DOHH2 (cell line): ENCODE results near the gene ERGIC2.
"Not testable (repeated sequence)": the region's sequence is repeated elsewhere in the genome, so short reads cannot be mapped to it uniquely, and the experiment has no call there.

Experiments used
- EZH2phosphoT487 ChIP-seq: fragments of 200-600 bp; sonication (generic); IDR thresholded peaks from 2 replicates; pipeline ENCODE4 v1.6.1; 2017; ENCODE audit warnings: borderline replicate concordance, mild to moderate bottlenecking, antibody characterized with exemption, low read length, moderate library complexity, mixed read lengths
- TF ChIP-seq, protein P1 (sequence below): fragments of 200-600 bp; sonication (generic); IDR thresholded peaks from one replicate; pipeline ENCODE4 v1.5.1; 2014; ENCODE audit warnings: antibody characterized with exemption, mild to moderate bottlenecking, low read depth, low read length; ENCODE audit not compliant: poor library complexity, severe bottlenecking

DNA sequence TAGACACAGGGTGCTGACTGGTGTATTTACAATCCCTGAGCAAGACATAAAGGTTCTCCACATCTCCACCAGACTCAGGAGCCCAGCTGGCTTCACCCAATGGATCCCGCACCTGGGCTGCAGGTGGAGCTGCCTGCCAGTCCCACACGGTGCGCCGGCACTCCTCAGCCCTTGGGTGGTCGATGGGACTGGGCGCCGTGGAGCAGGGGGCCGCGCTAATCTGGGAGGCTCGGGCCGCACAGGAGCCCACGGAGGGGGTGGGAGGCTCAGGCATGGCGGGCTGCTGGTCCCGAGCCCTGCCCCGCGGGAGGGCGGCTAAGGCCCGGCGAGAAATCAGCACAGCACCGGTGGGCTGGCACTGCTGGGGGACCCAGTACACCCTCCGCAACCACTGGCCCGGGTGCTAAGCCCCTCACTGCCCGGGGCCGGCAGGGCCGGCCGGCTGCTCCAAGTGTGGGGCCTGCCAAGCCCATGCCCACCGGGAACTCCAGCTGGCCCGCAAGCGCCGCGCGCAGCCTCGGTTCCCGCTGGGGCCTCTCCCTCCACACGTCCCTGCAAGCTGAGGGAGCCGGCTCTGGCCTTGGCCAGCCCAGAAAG, 5.2 kb upstream of the ERGIC2 start:
- TF ChIP-seq, protein P1, sequence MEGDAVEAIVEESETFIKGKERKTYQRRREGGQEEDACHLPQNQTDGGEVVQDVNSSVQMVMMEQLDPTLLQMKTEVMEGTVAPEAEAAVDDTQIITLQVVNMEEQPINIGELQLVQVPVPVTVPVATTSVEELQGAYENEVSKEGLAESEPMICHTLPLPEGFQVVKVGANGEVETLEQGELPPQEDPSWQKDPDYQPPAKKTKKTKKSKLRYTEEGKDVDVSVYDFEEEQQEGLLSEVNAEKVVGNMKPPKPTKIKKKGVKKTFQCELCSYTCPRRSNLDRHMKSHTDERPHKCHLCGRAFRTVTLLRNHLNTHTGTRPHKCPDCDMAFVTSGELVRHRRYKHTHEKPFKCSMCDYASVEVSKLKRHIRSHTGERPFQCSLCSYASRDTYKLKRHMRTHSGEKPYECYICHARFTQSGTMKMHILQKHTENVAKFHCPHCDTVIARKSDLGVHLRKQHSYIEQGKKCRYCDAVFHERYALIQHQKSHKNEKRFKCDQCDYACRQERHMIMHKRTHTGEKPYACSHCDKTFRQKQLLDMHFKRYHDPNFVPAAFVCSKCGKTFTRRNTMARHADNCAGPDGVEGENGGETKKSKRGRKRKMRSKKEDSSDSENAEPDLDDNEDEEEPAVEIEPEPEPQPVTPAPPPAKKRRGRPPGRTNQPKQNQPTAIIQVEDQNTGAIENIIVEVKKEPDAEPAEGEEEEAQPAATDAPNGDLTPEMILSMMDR = not testable (repeated sequence)
- not testable (repeated sequence) for TF ChIP-seq EZH2phosphoT487
